Karpas-422 (cell line): Measurements from ENCODE around the gene ITGB3. TPM values are rescaled to one million over a fixed set of nuclear protein-coding genes. Genes with fewer than 3 reads are reported as not detected.

Source experiments
- DNase-seq: peaks from one replicate; pipeline ENCODE4 v3.0.0-alpha.2; 2015
- H2AFZ ChIP-seq: fragments of 200-600 bp; sonication (generic); 2 replicates; pipeline ENCODE4 v1.6.1; 2014; ENCODE audit warnings: antibody characterized with exemption, low read length, mixed read lengths
- H3K27ac ChIP-seq: fragments of 200-600 bp; sonication (generic); 2 replicates; pipeline ENCODE4 v1.5.1; 2014; ENCODE audit warnings: mild to moderate bottlenecking, low read length, moderate library complexity
- H3K27me3 ChIP-seq: fragments of 200-600 bp; sonication (generic); 2 replicates; pipeline ENCODE4 v1.6.1; 2014; ENCODE audit warnings: low read length, mixed read lengths
- H3K36me3 ChIP-seq: fragments of 200-600 bp; sonication (generic); 2 replicates; pipeline ENCODE4 v1.6.1; 2014; ENCODE audit warnings: low read length, mixed read lengths; ENCODE audit not compliant: insufficient read depth
- H3K4me1 ChIP-seq: fragments of 200-600 bp; sonication (generic); 2 replicates; pipeline ENCODE4 v1.6.1; 2014; ENCODE audit warnings: mild to moderate bottlenecking, low read length, mixed read lengths
- H3K4me2 ChIP-seq: fragments of 200-600 bp; sonication (generic); 2 replicates; pipeline ENCODE4 v1.6.1; 2014; ENCODE audit warnings: low read length, low read depth, mild to moderate bottlenecking; ENCODE audit not compliant: poor library complexity, severe bottlenecking
- H3K4me3 ChIP-seq: fragments of 200-600 bp; sonication (generic); 2 replicates; pipeline ENCODE4 v1.5.1; 2014; ENCODE audit warnings: mild to moderate bottlenecking, antibody characterized with exemption, low read length, mixed read lengths
- H3K79me2 ChIP-seq: fragments of 200-600 bp; sonication (generic); 2 replicates; pipeline ENCODE4 v1.6.1; 2014; ENCODE audit warnings: mild to moderate bottlenecking, low read length, mixed read lengths
- H3K9ac ChIP-seq: fragments of 200-600 bp; sonication (generic); 2 replicates; pipeline ENCODE4 v1.6.0; 2014; ENCODE audit warnings: low read length
- H3K9me2 ChIP-seq: fragments of 200-600 bp; sonication (generic), shearing (Covaris generic); replicated peaks from 2 replicates; pipeline ENCODE4 v1.6.0; 2014; ENCODE audit warnings: mild to moderate bottlenecking, low read length, moderate library complexity; ENCODE audit not compliant: insufficient read depth
- H3K9me3 ChIP-seq: fragments of 300-700, 200-600 bp; sonication (generic); 2 replicates; pipeline ENCODE4 v1.6.1; 2014; ENCODE audit warnings: low read length, mixed read lengths
- H4K20me1 ChIP-seq: fragments of 200-600 bp; sonication (generic); 2 replicates; pipeline ENCODE4 v1.6.1; 2014; ENCODE audit warnings: mild to moderate bottlenecking, antibody characterized with exemption, low read length, low read depth; ENCODE audit not compliant: insufficient read depth
- total RNA-seq: library from RNA; depleted of rRNA; stranded (reverse); fragments of >200 nt; shearing (Covaris generic); gene quantifications from 2 replicates; pipeline ENCODE4 v1.2.3, GENCODE V29; 2014; ENCODE audit warnings: low replicate concordance; rRNA removed

ITGB3 gene
- 16.4 and 19.6 TPM in 2 replicates for total RNA-seq

GRCh38 chr17:47253541-47254402 is at the start of gene ITGB3:
Gene ITGB3, plus strand, starts transcription at chr17:47253827. Its CDS starts 35 bp downstream, at chr17:47253862.
- H3K4me2 ChIP-seq = peak within 1 kb of the TSS; percentile 94
- peak within 1 kb of the TSS; percentile 87 for H3K4me3 ChIP-seq
- H3K36me3 ChIP-seq = no peaks in the 10 kb centered on the region
- H3K9me3 ChIP-seq = no peaks in the 10 kb centered on the region
- H4K20me1 ChIP-seq = no peaks in the 10 kb centered on the region
- H3K27ac ChIP-seq = peak within 1 kb of the TSS; percentile 12; the same call in 1 of the 2 replicates
- peaks cover 52% of the 10 kb centered on the region for H3K4me1 ChIP-seq
- peak within 1 kb of the TSS; percentile 86 for H3K9ac ChIP-seq
- H3K9me2 ChIP-seq = no peaks in the 10 kb centered on the region
- H3K27me3 ChIP-seq = no peaks in the 10 kb centered on the region
- H2AFZ ChIP-seq = peak within 1 kb of the TSS; percentile 87
- peak; percentile 92 for DNase-seq
- H3K79me2 ChIP-seq = no peaks in the 10 kb centered on the region

GRCh38 chr17:47203984-47204721 is 49.5 kb upstream of the ITGB3 start:
- H3K27ac ChIP-seq = peak overlapping the region; percentile 95
- peak overlapping the region; percentile 52; the same call in 1 of the 2 replicates for H3K4me3 ChIP-seq
- DNase-seq = peak; percentile 79
- H3K27me3 ChIP-seq = no peaks in the 10 kb centered on the region
- peak overlapping the region; percentile 69 for H3K4me2 ChIP-seq
- H3K9me3 ChIP-seq = no peaks in the 10 kb centered on the region
- H3K9ac ChIP-seq = peak overlapping the region; percentile 72
- no peaks in the 10 kb centered on the region for H4K20me1 ChIP-seq
- no peaks in the 10 kb centered on the region for H3K9me2 ChIP-seq
- H3K79me2 ChIP-seq = no peaks in the 10 kb centered on the region
- peaks cover 78% of the 10 kb centered on the region for H3K4me1 ChIP-seq
- peak overlapping the region; percentile 90 for H2AFZ ChIP-seq
- no peaks in the 10 kb centered on the region for H3K36me3 ChIP-seq

- H4K20me1 ChIP-seq = no peaks in the 10 kb centered on the region
- peak overlapping the region; percentile 16; the same call in 1 of the 2 replicates for H2AFZ ChIP-seq
- peak overlapping the region; percentile 69 for H3K4me2 ChIP-seq
- DNase-seq = peak; percentile 90
- no peaks in the 10 kb centered on the region for H3K9me3 ChIP-seq
- H3K36me3 ChIP-seq = no peaks in the 10 kb centered on the region
- peak overlapping the region; percentile 72 for H3K9ac ChIP-seq
- H3K4me3 ChIP-seq = peak overlapping the region; percentile 52
- no peaks in the 10 kb centered on the region for H3K79me2 ChIP-seq
- H3K27ac ChIP-seq = peak overlapping the region; percentile 95
- H3K27me3 ChIP-seq = no peaks in the 10 kb centered on the region
- peaks cover 76% of the 10 kb centered on the region for H3K4me1 ChIP-seq
- H3K9me2 ChIP-seq = no peaks in the 10 kb centered on the region
Measured at GRCh38 chr17:47204722-47205418, 48.8 kb upstream of the ITGB3 start.

GRCh38 chr17:47205419-47205963 is 48.1 kb upstream of the ITGB3 start:
- H3K27me3 ChIP-seq = no peaks in the 10 kb centered on the region
- no peaks in the 10 kb centered on the region for H3K9me3 ChIP-seq
- peak; percentile 87 for DNase-seq
- H2AFZ ChIP-seq = peak overlapping the region; percentile 16; the same call in 1 of the 2 replicates
- no peaks in the 10 kb centered on the region for H3K36me3 ChIP-seq
- peak overlapping the region; percentile 72 for H3K9ac ChIP-seq
- H3K9me2 ChIP-seq = no peaks in the 10 kb centered on the region
- peaks cover 70% of the 10 kb centered on the region for H3K4me1 ChIP-seq
- H3K27ac ChIP-seq = peak overlapping the region; percentile 95
- peak overlapping the region; percentile 52 for H3K4me3 ChIP-seq
- peak overlapping the region; percentile 69 for H3K4me2 ChIP-seq
- no peaks in the 10 kb centered on the region for H3K79me2 ChIP-seq
- no peaks in the 10 kb centered on the region for H4K20me1 ChIP-seq

- Histone ChIP-seq H3K36me3 (no peaks in the 10 kb centered on the region), H3K9ac (peak overlapping the region; percentile 72), H3K4me2 (peak overlapping the region; percentile 69), H3K27me3 (no peaks in the 10 kb centered on the region), H4K20me1 (no peaks in the 10 kb centered on the region), H3K9me3 (no peaks in the 10 kb centered on the region), H2AFZ (peak overlapping the region; percentile 67), H3K79me2 (no peaks in the 10 kb centered on the region), H3K27ac (peak overlapping the region; percentile 95), H3K9me2 (no peaks in the 10 kb centered on the region), H3K4me3 (peak overlapping the region; percentile 52; the same call in 1 of the 2 replicates), H3K4me1 (peaks cover 66% of the 10 kb centered on the region)
- peak; percentile 66 for DNase-seq
Measured at GRCh38 chr17:47207143-47208067, 46.2 kb upstream of the ITGB3 start.

GRCh38 chr17:47208744-47209488 is 44.7 kb upstream of the ITGB3 start, which contains the start of gene MYL4:
Gene MYL4, plus strand, starts transcription at chr17:47209348. Its CDS starts 75 bp downstream, at chr17:47209423.
- Histone ChIP-seq H3K4me2 (peak within 1 kb of the TSS; percentile 22), H3K9ac (peak within 1 kb of the TSS; percentile 29), H3K4me1 (peaks cover 73% of the 10 kb centered on the region), H3K36me3 (no peaks in the 10 kb centered on the region), H4K20me1 (no peaks in the 10 kb centered on the region), H3K27me3 (no peaks in the 10 kb centered on the region), H3K79me2 (no peaks in the 10 kb centered on the region), H2AFZ (peak within 1 kb of the TSS; percentile 67; the same call in 1 of the 2 replicates), H3K27ac (peak within 1 kb of the TSS; percentile 95), H3K9me3 (no peaks in the 10 kb centered on the region), H3K9me2 (no peaks in the 10 kb centered on the region), H3K4me3 (no peak within 1 kb of the TSS; the same call in 1 of the 2 replicates)
- no peak for DNase-seq
